CD14-positive monocyte (primary cell): ENCODE measurements around the gene KCNMA1. TPM values are rescaled to one million over a fixed set of nuclear protein-coding genes. Genes with fewer than 3 reads are reported as not detected.

ENCODE experiments used
- DNase-seq, 3 donors: peaks; one replicate each; pipeline ENCODE4 v3.0.0-alpha.2; 2011 to 2022
- H2AFZ ChIP-seq: 2 replicates; pipeline ENCODE4 v1.6.0; 2012; ENCODE audit warnings: mild to moderate bottlenecking, low read depth, low read length, inconsistent platforms; ENCODE audit not compliant: insufficient read depth, poor library complexity, severe bottlenecking
- H3K27ac ChIP-seq, 2 donors: 1 replicate in 1 of 2; 2 replicates in 1 of 2; pipeline ENCODE4 v1.5.1; 2012 to 2013; ENCODE audit warnings: low read length in 2 of 2, control low read depth in 1 of 2, inconsistent platforms in 1 of 2, low read depth in 1 of 2, mild to moderate bottlenecking in 1 of 2
- H3K27me3 ChIP-seq, 2 donors: one replicate each; pipeline versions ENCODE4 v1.6.0 to v1.6.1; 2011 to 2013; ENCODE audit warnings: low read length in 2 of 2; ENCODE audit not compliant: control insufficient read depth in 2 of 2, insufficient read depth in 2 of 2
- H3K36me3 ChIP-seq, 2 donors: replicated peaks in 1 of 2; 1 replicate in 1 of 2; 2 replicates in 1 of 2; pipeline versions ENCODE4 v1.5.1 to v1.6.1; 2012 to 2013; ENCODE audit warnings: low read length in 2 of 2, control low read depth in 1 of 2, inconsistent platforms in 1 of 2, mild to moderate bottlenecking in 1 of 2; ENCODE audit not compliant: insufficient read depth in 2 of 2, control insufficient read depth in 1 of 2
- H3K4me1 ChIP-seq, 2 donors: 1 replicate in 1 of 2; 2 replicates in 1 of 2; pipeline versions ENCODE4 v1.5.1 to v1.6.1; 2012 to 2013; ENCODE audit warnings: low read length in 2 of 2, control low read depth in 1 of 2, inconsistent platforms in 1 of 2, mild to moderate bottlenecking in 1 of 2, moderate library complexity in 1 of 2; ENCODE audit not compliant: insufficient read depth in 2 of 2, control insufficient read depth in 1 of 2
- H3K4me2 ChIP-seq: replicated peaks from 2 replicates; pipeline ENCODE3; 2012; ENCODE audit warnings: low read length, moderate library complexity, mild to moderate bottlenecking; ENCODE audit not compliant: poor library complexity, severe bottlenecking; ENCODE audit errors: extremely low read depth
- H3K4me3 ChIP-seq, 3 experiments: fragments of 200-600 bp in 1 of 3; sonication (generic) in 1 of 3; replicated peaks in 1 of 3; 1 replicate in 2 of 3; 2 replicates in 1 of 3; pipeline ENCODE4 v1.5.1; 2011 to 2013; ENCODE audit warnings: low read length in 3 of 3, mild to moderate bottlenecking in 3 of 3, control low read depth in 2 of 3, low read depth in 2 of 3, inconsistent platforms in 1 of 3, moderate library complexity in 1 of 3
- H3K79me2 ChIP-seq: 2 replicates; pipeline ENCODE4 v1.6.0; 2012; ENCODE audit warnings: mild to moderate bottlenecking, control low read depth, inconsistent platforms, low read length, moderate library complexity; ENCODE audit not compliant: insufficient read depth
- H3K9ac ChIP-seq: 2 replicates; pipeline ENCODE4 v1.6.0; 2017; ENCODE audit warnings: low read length, mild to moderate bottlenecking; ENCODE audit not compliant: insufficient read depth, poor library complexity, severe bottlenecking
- H3K9me3 ChIP-seq, 2 donors: replicated peaks in 1 of 2; 1 replicate in 1 of 2; 2 replicates in 1 of 2; pipeline versions ENCODE4 v1.5.1 to v1.6.1; 2012 to 2013; ENCODE audit warnings: low read length in 2 of 2, control low read depth in 1 of 2; ENCODE audit not compliant: control insufficient read depth in 1 of 2, insufficient read depth in 1 of 2
- H4K20me1 ChIP-seq: 2 replicates; pipeline ENCODE4 v1.6.0; 2012; ENCODE audit warnings: mild to moderate bottlenecking, low read length, control low read depth, moderate library complexity; ENCODE audit not compliant: insufficient read depth
- H3K27ac Mint-ChIP-seq, 7 donors: one replicate each; pipeline ENCODE4 v1.8.0; 2020; ENCODE audit warnings: mild to moderate bottlenecking in 7 of 7, mixed read lengths in 7 of 7, moderate library complexity in 6 of 7, inconsistent platforms in 2 of 7
- H3K27me3 Mint-ChIP-seq, 3 donors: one replicate each; pipeline ENCODE4 v1.8.0; 2021 to 2022; ENCODE audit warnings: low read depth in 3 of 3, mild to moderate bottlenecking in 3 of 3, mixed read lengths in 3 of 3, moderate library complexity in 3 of 3, inconsistent platforms in 1 of 3
- H3K36me3 Mint-ChIP-seq, 2 donors: one replicate each; pipeline ENCODE4 v1.8.0; 2020; ENCODE audit warnings: mixed read lengths in 2 of 2, inconsistent platforms in 1 of 2, mild to moderate bottlenecking in 1 of 2
- H3K4me1 Mint-ChIP-seq: one replicate; pipeline ENCODE4 v1.8.0; 2020; ENCODE audit warnings: mild to moderate bottlenecking, mixed read lengths
- H3K4me3 Mint-ChIP-seq, 2 donors: one replicate each; pipeline ENCODE4 v1.8.0; 2020; ENCODE audit warnings: mild to moderate bottlenecking in 2 of 2, mixed read lengths in 2 of 2, moderate library complexity in 1 of 2
- H3K9me3 Mint-ChIP-seq, 7 donors: one replicate each; pipeline ENCODE4 v1.8.0; 2020 to 2022; ENCODE audit warnings: mixed read lengths in 7 of 7, mild to moderate bottlenecking in 6 of 7, moderate library complexity in 6 of 7, inconsistent platforms in 2 of 7
- CTCF ChIP-seq: fragments of 200-600 bp; IDR thresholded peaks from one replicate; pipeline ENCODE4 v1.8.0; 2022; ENCODE audit warnings: antibody characterized with exemption, mild to moderate bottlenecking
- WGBS: methylation state at CpG from one replicate; pipeline ENCODE4 v1.1.5; 2013; ENCODE audit warnings: missing lambda C conversion rate; ENCODE audit not compliant: insufficient coverage; 5-methylcytosine and 5-hydroxymethylcytosine counted together
- intact Hi-C, 2 donors: fragments of 100-400 bp; cut with micrococcal nuclease; formaldehyde crosslinking; loops; one replicate each; pipeline versions ENCODE4 v1.15.0 to v1.15.1; 2023
- polyA plus RNA-seq, 3 donors: library from polyadenylated mRNA; depleted of rRNA in 1 of 3; unstranded in 2 of 3; stranded (reverse) in 1 of 3; fragments of 300-500 nt in 2 of 3; fragments of >200 nt in 1 of 3; fragmentation: Illumina TruSeq in 2 of 3; gene quantifications; 1 replicate in 2 of 3; 2 replicates in 1 of 3; pipeline ENCODE4 v1.2.3, GENCODE V29; 2012 to 2021

KCNMA1 gene
- polyA plus RNA-seq, 3 donors: 0.11 to 1.0 TPM; not detected in 1

GRCh38 chr10:77611221-77611620 lies 26.4 kb downstream of the KCNMA1 start:
- Mint-ChIP-seq H3K4me1 (peaks cover 8% of the 10 kb centered on the region), H3K27me3 (peaks cover 6 to 22% (median 11%) of the 10 kb centered on the region in 3 donors), H3K4me3 (no peak overlapping the region), H3K9me3 (no peaks in the 10 kb centered on the region), H3K36me3 (no peaks in the 10 kb centered on the region), H3K27ac (no peak overlapping the region)
- Histone ChIP-seq H3K36me3 (no peaks in the 10 kb centered on the region), H4K20me1 (no peaks in the 10 kb centered on the region), H3K27ac (no peak overlapping the region), H3K4me3 (no peak overlapping the region), H3K9me3 (no peaks in the 10 kb centered on the region), H3K27me3 (no peaks in the 10 kb centered on the region), H3K9ac (no peak overlapping the region), H2AFZ (no peak overlapping the region), H3K79me2 (no peaks in the 10 kb centered on the region), H3K4me2 (no peak overlapping the region), H3K4me1 (no peaks in the 10 kb centered on the region)
- TF ChIP-seq CTCF: no peak
- no peak for DNase-seq
- 94% methylated on average over 5 of the region's 5 CpGs for WGBS
- intact Hi-C loops: no loop called here

GRCh38 chr10:77609781-77610272 lies 27.8 kb downstream of the KCNMA1 start:
- no peak overlapping the region for H3K9ac ChIP-seq
- 98% methylated on average over 4 of the region's 5 CpGs for WGBS
- Mint-ChIP-seq H3K27ac (peak overlapping the region in 2 of 7 donors; percentile 22 to 65), H3K9me3 (no peaks in the 10 kb centered on the region), H3K36me3 (no peaks in the 10 kb centered on the region), H3K4me1 (peaks cover 8% of the 10 kb centered on the region), H3K27me3 (peaks cover 6 to 20% (median 10%) of the 10 kb centered on the region in 3 donors), H3K4me3 (no peak overlapping the region)
- peak in 1 of 3 donors; percentile 16 for DNase-seq
- no peaks in the 10 kb centered on the region for H3K9me3 ChIP-seq
- intact Hi-C loops: no loop called here
- H3K79me2 ChIP-seq: no peaks in the 10 kb centered on the region
- H3K36me3 ChIP-seq: no peaks in the 10 kb centered on the region
- H2AFZ ChIP-seq: no peak overlapping the region
- no peak for TF ChIP-seq CTCF
- no peaks in the 10 kb centered on the region for H3K27me3 ChIP-seq
- H4K20me1 ChIP-seq: no peaks in the 10 kb centered on the region
- H3K4me2 ChIP-seq: no peak overlapping the region
- H3K4me1 ChIP-seq: peaks cover 0 to 1% of the 10 kb centered on the region in 2 donors
- H3K27ac ChIP-seq: no peak overlapping the region
- no peak overlapping the region for H3K4me3 ChIP-seq
